Naive thymus-derived CD4-positive, alpha-beta T cell (primary cell): ENCODE data around the gene HMGN4. TPM values are rescaled to one million over a fixed set of nuclear protein-coding genes. Genes with fewer than 3 reads are reported as not detected.

ENCODE experiments used
- ATAC-seq: fragments of 150-1000 bp; cut with Tn5 transposase; 2 replicates; pipeline ENCODE4 v1.10.0; 2021; ENCODE audit warnings: mild to moderate bottlenecking, moderate library complexity
- CTCF ChIA-PET: fragments of 350-600 bp; sonication (Branson Sonifier 250); formaldehyde crosslinking; loops from one replicate; lab custom pipeline; 2021; ENCODE audit warnings: antibody characterized with exemption; lab: Charles Lee
- POLR2A ChIA-PET: fragments of 350-600 bp; sonication (Branson Sonifier 250); formaldehyde crosslinking; loops from one replicate; lab custom pipeline; 2021; ENCODE audit warnings: antibody characterized with exemption, inconsistent platforms; lab: Charles Lee
- DNase-seq, 9 donors: peaks; one replicate each; pipeline versions ENCODE4 v3.0.0 to v3.0.0-alpha.2; 2020 to 2022; ENCODE audit warnings: mixed read lengths in 1 of 9
- H3K27ac ChIP-seq: one replicate; pipeline ENCODE4 v1.7.0; 2013; ENCODE audit warnings: mild to moderate bottlenecking, low read depth, low read length, moderate library complexity
- H3K27me3 ChIP-seq, 2 donors: one replicate each; pipeline ENCODE4 v1.7.0; 2013; ENCODE audit warnings: low read length in 2 of 2, mild to moderate bottlenecking in 2 of 2, moderate library complexity in 2 of 2; ENCODE audit not compliant: control insufficient read depth in 2 of 2, insufficient read depth in 2 of 2
- H3K36me3 ChIP-seq, 3 experiments: 1 replicate in 2 of 3; 2 replicates in 1 of 3; pipeline ENCODE4 v1.7.0; 2013; ENCODE audit warnings: low read length in 3 of 3, mild to moderate bottlenecking in 3 of 3, moderate library complexity in 1 of 3; ENCODE audit not compliant: insufficient read depth in 3 of 3, control insufficient read depth in 2 of 3
- H3K4me1 ChIP-seq, 2 donors: one replicate each; pipeline ENCODE4 v1.7.0; 2013; ENCODE audit warnings: low read length in 2 of 2, mild to moderate bottlenecking in 2 of 2, moderate library complexity in 1 of 2; ENCODE audit not compliant: control insufficient read depth in 2 of 2, insufficient read depth in 2 of 2
- H3K4me3 ChIP-seq: 2 replicates; pipeline ENCODE4 v1.7.0; 2013; ENCODE audit warnings: mild to moderate bottlenecking, low read length
- H3K9me3 ChIP-seq, 3 experiments: 1 replicate in 2 of 3; 2 replicates in 1 of 3; pipeline ENCODE4 v1.7.0; 2013; ENCODE audit warnings: low read length in 3 of 3; ENCODE audit not compliant: control insufficient read depth in 2 of 3
- H3K27ac Mint-ChIP-seq, 9 donors: one replicate each; pipeline ENCODE4 v1.8.0; 2020 to 2022; ENCODE audit warnings: mixed read lengths in 9 of 9, mild to moderate bottlenecking in 8 of 9, moderate library complexity in 5 of 9, inconsistent platforms in 2 of 9
- H3K27me3 Mint-ChIP-seq, 5 donors: one replicate each; pipeline ENCODE4 v1.8.0; 2021 to 2022; ENCODE audit warnings: mixed read lengths in 5 of 5, mild to moderate bottlenecking in 1 of 5
- H3K36me3 Mint-ChIP-seq, 5 donors: one replicate each; pipeline ENCODE4 v1.8.0; 2020 to 2022; ENCODE audit warnings: mixed read lengths in 5 of 5, mild to moderate bottlenecking in 3 of 5, inconsistent platforms in 1 of 5
- H3K4me1 Mint-ChIP-seq, 7 donors: one replicate each; pipeline ENCODE4 v1.8.0; 2020 to 2022; ENCODE audit warnings: mixed read lengths in 7 of 7, mild to moderate bottlenecking in 3 of 7, inconsistent platforms in 1 of 7
- H3K4me3 Mint-ChIP-seq, 10 donors: one replicate each; pipeline ENCODE4 v1.8.0; 2020 to 2022; ENCODE audit warnings: mild to moderate bottlenecking in 10 of 10, mixed read lengths in 10 of 10, moderate library complexity in 6 of 10, inconsistent platforms in 2 of 10
- H3K9me3 Mint-ChIP-seq, 11 donors: one replicate each; pipeline ENCODE4 v1.8.0; 2020 to 2022; ENCODE audit warnings: mixed read lengths in 11 of 11, mild to moderate bottlenecking in 4 of 11, inconsistent platforms in 1 of 11, moderate library complexity in 1 of 11
- intact Hi-C, 2 donors: fragments of 100-400 bp; cut with micrococcal nuclease; formaldehyde crosslinking; loops; one replicate each; pipeline ENCODE4 v1.15.1; 2023
- polyA plus RNA-seq, 2 donors: library from polyadenylated mRNA; unstranded; fragments of 300-500 nt; fragmentation: Illumina TruSeq; gene quantifications; one replicate each; pipeline ENCODE4 v1.2.3, GENCODE V29; 2021
- total RNA-seq, 6 experiments: library from RNA in 5 of 6; stranded (reverse) in 5 of 6; gene quantifications; 1 replicate in 5 of 6; 2 replicates in 1 of 6; pipeline ENCODE4 v1.2.3 and lab custom pipeline; 2021 to 2026

The HMGN4 gene
- total and polyA plus RNA-seq, 7 experiments from 2014 or later, result 37.6 to 154 (median 90.2) TPM

GRCh38 chr6:26533532-26533931 is 4.6 kb upstream of the HMGN4 start:
- Mint-ChIP-seq H3K4me3 (peak overlapping the region; percentile 83 to 99 (median 96)), H3K36me3 (peaks cover 0 to 15% (median 0%) of the 10 kb centered on the region in 5 donors), H3K4me1 (peaks cover 17 to 66% (median 46%) of the 10 kb centered on the region in 7 donors), H3K27me3 (peaks cover 0 to 9% (median 0%) of the 10 kb centered on the region in 5 donors), H3K27ac (peak overlapping the region; percentile 88 to 98 (median 97)), H3K9me3 (peaks cover 0 to 26% (median 2%) of the 10 kb centered on the region in 11 donors)
- CTCF ChIA-PET, result interaction anchor here (0.6 to 1.4 kb wide), 5 partner anchors 9 to 1153 kb away, joined by 3 to 7 read pairs (median 5); no protein-coding TSS in a partner anchor
- Histone ChIP-seq H3K4me3 (peak overlapping the region; percentile 93), H3K27me3 (no peaks in the 10 kb centered on the region), H3K36me3 (peaks cover 0 to 6% (median 0%) of the 10 kb centered on the region in 3 experiments), H3K27ac (peak overlapping the region; percentile 72), H3K4me1 (peaks cover 14 to 23% of the 10 kb centered on the region in 2 donors), H3K9me3 (no peaks in the 10 kb centered on the region)
- POLR2A ChIA-PET, result interaction anchor here (0.6 to 7.7 kb wide), 34 partner anchors 8 to 600 kb away, joined by 3 to 101 read pairs (median 5); a partner anchor contains a TSS
- intact Hi-C loops, result loop anchor here in 1 of 2 donors (1.0 to 10.0 kb wide), 6 partner anchors 21 to 509 kb away; partner anchors contain the start of genes BTN2A1, BTN3A2 and BTN3A3
- ATAC-seq, result no peak
- DNase-seq, result no peak

GRCh38 chr6:26534681-26535465 is 3.3 kb upstream of the HMGN4 start:
- ATAC-seq (no peak), DNase-seq (no peak)
- no peak overlapping the region for H3K4me3 ChIP-seq
- ChIA-PET POLR2A (interaction anchor here (0.6 to 7.7 kb wide), 8 partner anchors 11 to 312 kb away, joined by 3 to 101 read pairs (median 3); no protein-coding TSS in a partner anchor), CTCF (no interaction called here)
- intact Hi-C loops, result loop anchor here in 1 of 2 donors (5.0 to 10.0 kb wide), 4 partner anchors 153 to 1337 kb away; partner anchors contain the start of gene BTN2A2
- peaks cover 0 to 15% (median 1%) of the 10 kb centered on the region in 5 donors for H3K36me3 Mint-ChIP-seq
- H3K27me3 ChIP-seq, result no peaks in the 10 kb centered on the region
- peak overlapping the region in 2 of 9 donors; percentile 14 to 81 for H3K27ac Mint-ChIP-seq
- H3K4me1 Mint-ChIP-seq, result peaks cover 25 to 71% (median 56%) of the 10 kb centered on the region in 7 donors
- peaks cover 0 to 9% (median 0%) of the 10 kb centered on the region in 5 donors for H3K27me3 Mint-ChIP-seq
- peak overlapping the region in 3 of 10 donors; percentile 11 to 66 (median 17) for H3K4me3 Mint-ChIP-seq
- H3K4me1 ChIP-seq, result peaks cover 20 to 31% of the 10 kb centered on the region in 2 donors
- no peaks in the 10 kb centered on the region for H3K9me3 ChIP-seq
- H3K27ac ChIP-seq, result no peak overlapping the region
- peaks cover 0 to 8% (median 0%) of the 10 kb centered on the region in 3 experiments for H3K36me3 ChIP-seq
- H3K9me3 Mint-ChIP-seq, result peaks cover 0 to 26% (median 2%) of the 10 kb centered on the region in 11 donors

GRCh38 chr6:26536571-26537159 is 1.5 kb upstream of the HMGN4 start:
- peak overlapping the region; percentile 88 for H3K27ac ChIP-seq
- H3K4me3 Mint-ChIP-seq, result peak overlapping the region; percentile 88 to 99 (median 94)
- peaks cover 0 to 26% (median 0%) of the 10 kb centered on the region in 11 donors for H3K9me3 Mint-ChIP-seq
- DNase-seq (peak in 6 of 9 donors; percentile 35 to 62 (median 42)), ATAC-seq (no peak)
- H3K36me3 ChIP-seq, result peaks cover 0 to 8% (median 0%) of the 10 kb centered on the region in 3 experiments
- peaks cover 0 to 15% (median 6%) of the 10 kb centered on the region in 5 donors for H3K36me3 Mint-ChIP-seq
- peaks cover 20 to 31% of the 10 kb centered on the region in 2 donors for H3K4me1 ChIP-seq
- H3K4me3 ChIP-seq, result peak overlapping the region; percentile 76
- intact Hi-C loops, result loop anchor here (1.0 to 10.0 kb wide), 14 partner anchors 15 to 1336 kb away; partner anchors contain the start of genes BTN2A1 (in 1 of the 2), BTN2A2 (in 1 of the 2), BTN3A1 (in 1 of the 2) and BTN3A3 (in 1 of the 2)
- H3K27ac Mint-ChIP-seq, result peak overlapping the region; percentile 91 to 99 (median 98)
- no peaks in the 10 kb centered on the region for H3K9me3 ChIP-seq
- no peaks in the 10 kb centered on the region for H3K27me3 ChIP-seq
- CTCF ChIA-PET, result interaction anchor here (0.7 to 1.1 kb wide), 3 partner anchors 16 to 35 kb away, joined by 4 to 6 read pairs (median 4); no protein-coding TSS in a partner anchor
- H3K4me1 Mint-ChIP-seq, result peaks cover 41 to 76% (median 64%) of the 10 kb centered on the region in 7 donors
- H3K27me3 Mint-ChIP-seq, result peaks cover 0 to 9% (median 0%) of the 10 kb centered on the region in 5 donors
- POLR2A ChIA-PET, result interaction anchor here (0.6 to 7.7 kb wide), 35 partner anchors 8 to 1282 kb away, joined by 3 to 101 read pairs (median 7); partner anchors contain the start of genes BTN1A1, BTN2A1 and BTN3A3

- Mint-ChIP-seq H3K27ac (peak overlapping the region; percentile 91 to 99 (median 98)), H3K36me3 (peaks cover 0 to 15% (median 6%) of the 10 kb centered on the region in 5 donors), H3K27me3 (peaks cover 0 to 9% (median 0%) of the 10 kb centered on the region in 5 donors), H3K9me3 (peaks cover 0 to 26% (median 0%) of the 10 kb centered on the region in 11 donors), H3K4me3 (peak overlapping the region; percentile 88 to 99 (median 94)), H3K4me1 (peaks cover 44 to 73% (median 62%) of the 10 kb centered on the region in 7 donors)
- H3K4me3 ChIP-seq, result peak overlapping the region; percentile 76
- H3K27me3 ChIP-seq, result no peaks in the 10 kb centered on the region
- peaks cover 0 to 8% (median under 1%) of the 10 kb centered on the region in 3 experiments for H3K36me3 ChIP-seq
- DNase-seq (peak; percentile 76 to 92 (median 90)), ATAC-seq (peak; percentile 78)
- ChIA-PET CTCF (interaction anchor here (1.0 to 1.1 kb wide), 3 partner anchors 16 to 354 kb away, joined by 4 to 6 read pairs (median 4); a partner anchor contains a TSS), POLR2A (interaction anchor here (0.6 to 7.7 kb wide), 51 partner anchors 8 to 1315 kb away, joined by 3 to 101 read pairs (median 6); partner anchors contain the start of genes BTN1A1 and BTN3A3)
- H3K4me1 ChIP-seq, result peaks cover 20 to 27% of the 10 kb centered on the region in 2 donors
- intact Hi-C loops, result loop anchor here (1.0 to 10.0 kb wide), 14 partner anchors 16 to 1335 kb away; partner anchors contain the start of genes BTN2A1 (in 1 of the 2), BTN2A2 (in 1 of the 2), BTN3A1 (in 1 of the 2) and BTN3A3 (in 1 of the 2)
- peak overlapping the region; percentile 88 for H3K27ac ChIP-seq
- no peaks in the 10 kb centered on the region for H3K9me3 ChIP-seq
Observed at GRCh38 chr6:26537160-26537845, 863 bp upstream of the HMGN4 start.

- no peaks in the 10 kb centered on the region for H3K27me3 ChIP-seq
Observed at GRCh38 chr6:26538572-26538902, 371 bp downstream of the HMGN4 start.

More at GRCh38 chr6:26538572-26538902, 371 bp downstream of the HMGN4 start:
- DNase-seq, result no peak
- intact Hi-C loops, result loop anchor here (1.0 to 10.0 kb wide), 9 partner anchors 15 to 1334 kb away; partner anchors contain the start of genes ABT1 (in 2 of the 2) and BTN2A2 (in 1 of the 2)
- H3K27ac Mint-ChIP-seq, result peak overlapping the region; percentile 91 to 99 (median 98)
- ChIA-PET POLR2A (interaction anchor here (0.7 to 7.7 kb wide), 30 partner anchors 9 to 414 kb away, joined by 3 to 101 read pairs (median 6); a partner anchor contains a TSS), CTCF (interaction anchor here (0.8 to 1.0 kb wide), 2 partner anchors 192 to 355 kb away, joined by 3 to 4 read pairs; a partner anchor contains a TSS)
- peaks cover 43 to 70% (median 59%) of the 10 kb centered on the region in 7 donors for H3K4me1 Mint-ChIP-seq
- peak overlapping the region; percentile 88 for H3K27ac ChIP-seq
- no peak for ATAC-seq
- peaks cover 0 to 15% (median 9%) of the 10 kb centered on the region in 5 donors for H3K36me3 Mint-ChIP-seq
- H3K9me3 ChIP-seq, result no peaks in the 10 kb centered on the region
- peaks cover 0 to 14% (median 7%) of the 10 kb centered on the region in 3 experiments for H3K36me3 ChIP-seq
- H3K4me3 Mint-ChIP-seq, result peak overlapping the region; percentile 88 to 99 (median 94)
- H3K4me3 ChIP-seq, result peak overlapping the region; percentile 76
- H3K9me3 Mint-ChIP-seq, result peaks cover 0 to 19% (median 0%) of the 10 kb centered on the region in 11 donors
- peaks cover 0 to 5% (median 0%) of the 10 kb centered on the region in 5 donors for H3K27me3 Mint-ChIP-seq
- H3K4me1 ChIP-seq, result peaks cover 20 to 23% of the 10 kb centered on the region in 2 donors
